ENCODE results near the gene GSTA3.

DNA sequence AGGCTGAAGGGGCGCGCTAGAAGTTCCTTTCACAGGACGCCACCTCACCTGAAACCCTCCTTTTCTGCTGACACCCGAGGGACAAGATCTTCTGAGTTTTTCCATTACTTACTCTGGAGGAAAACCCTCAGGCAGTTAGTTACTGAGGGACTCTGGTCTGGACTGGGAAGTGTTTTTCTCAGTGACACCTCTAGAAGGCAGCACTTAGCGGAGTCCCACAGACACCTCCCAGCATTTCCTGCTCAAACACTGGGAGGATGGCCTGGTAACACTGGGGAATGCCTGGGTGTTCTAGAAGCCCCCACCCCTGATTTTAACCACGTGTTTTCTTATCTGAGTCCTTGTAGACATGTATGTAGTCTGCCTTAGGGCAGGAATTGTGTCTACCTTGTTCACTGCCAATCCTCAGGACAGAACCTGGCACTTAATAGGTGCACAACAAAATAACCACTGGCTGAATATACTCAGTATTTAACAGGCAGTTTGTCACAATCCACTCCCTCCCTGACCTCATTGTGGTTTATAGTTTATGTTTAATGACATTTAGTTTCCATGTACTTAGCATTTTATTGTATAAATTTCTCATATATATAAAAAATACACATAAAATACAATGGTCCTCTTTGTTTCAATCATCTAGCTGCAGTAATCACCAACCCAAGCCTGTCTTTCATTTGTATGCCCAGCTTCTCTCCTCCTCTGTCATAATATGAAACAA is 4.8 kb downstream of the GSTA3 start:
- TF ChIP-seq, protein P1, sequence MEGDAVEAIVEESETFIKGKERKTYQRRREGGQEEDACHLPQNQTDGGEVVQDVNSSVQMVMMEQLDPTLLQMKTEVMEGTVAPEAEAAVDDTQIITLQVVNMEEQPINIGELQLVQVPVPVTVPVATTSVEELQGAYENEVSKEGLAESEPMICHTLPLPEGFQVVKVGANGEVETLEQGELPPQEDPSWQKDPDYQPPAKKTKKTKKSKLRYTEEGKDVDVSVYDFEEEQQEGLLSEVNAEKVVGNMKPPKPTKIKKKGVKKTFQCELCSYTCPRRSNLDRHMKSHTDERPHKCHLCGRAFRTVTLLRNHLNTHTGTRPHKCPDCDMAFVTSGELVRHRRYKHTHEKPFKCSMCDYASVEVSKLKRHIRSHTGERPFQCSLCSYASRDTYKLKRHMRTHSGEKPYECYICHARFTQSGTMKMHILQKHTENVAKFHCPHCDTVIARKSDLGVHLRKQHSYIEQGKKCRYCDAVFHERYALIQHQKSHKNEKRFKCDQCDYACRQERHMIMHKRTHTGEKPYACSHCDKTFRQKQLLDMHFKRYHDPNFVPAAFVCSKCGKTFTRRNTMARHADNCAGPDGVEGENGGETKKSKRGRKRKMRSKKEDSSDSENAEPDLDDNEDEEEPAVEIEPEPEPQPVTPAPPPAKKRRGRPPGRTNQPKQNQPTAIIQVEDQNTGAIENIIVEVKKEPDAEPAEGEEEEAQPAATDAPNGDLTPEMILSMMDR (IDR thresholded peaks at IDR 0.05 in 4 of 5, conservative IDR thresholded peaks at IDR 0.05 in 1 of 5) = no peak
- no peak for TF ChIP-seq POLR2A (IDR thresholded peaks at IDR 0.05)
